Activated effector memory CD4-positive, alpha-beta T cell treated with Interleukin-2 at 50 U/mL for 16 hours (primary cell): ENCODE data around the gene RDH5.

ENCODE experiments used
- DNase-seq: peaks from one replicate; pipeline ENCODE4 v3.0.0-alpha.2; 2020

RDH5 gene, protein sequence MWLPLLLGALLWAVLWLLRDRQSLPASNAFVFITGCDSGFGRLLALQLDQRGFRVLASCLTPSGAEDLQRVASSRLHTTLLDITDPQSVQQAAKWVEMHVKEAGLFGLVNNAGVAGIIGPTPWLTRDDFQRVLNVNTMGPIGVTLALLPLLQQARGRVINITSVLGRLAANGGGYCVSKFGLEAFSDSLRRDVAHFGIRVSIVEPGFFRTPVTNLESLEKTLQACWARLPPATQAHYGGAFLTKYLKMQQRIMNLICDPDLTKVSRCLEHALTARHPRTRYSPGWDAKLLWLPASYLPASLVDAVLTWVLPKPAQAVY

DNA sequence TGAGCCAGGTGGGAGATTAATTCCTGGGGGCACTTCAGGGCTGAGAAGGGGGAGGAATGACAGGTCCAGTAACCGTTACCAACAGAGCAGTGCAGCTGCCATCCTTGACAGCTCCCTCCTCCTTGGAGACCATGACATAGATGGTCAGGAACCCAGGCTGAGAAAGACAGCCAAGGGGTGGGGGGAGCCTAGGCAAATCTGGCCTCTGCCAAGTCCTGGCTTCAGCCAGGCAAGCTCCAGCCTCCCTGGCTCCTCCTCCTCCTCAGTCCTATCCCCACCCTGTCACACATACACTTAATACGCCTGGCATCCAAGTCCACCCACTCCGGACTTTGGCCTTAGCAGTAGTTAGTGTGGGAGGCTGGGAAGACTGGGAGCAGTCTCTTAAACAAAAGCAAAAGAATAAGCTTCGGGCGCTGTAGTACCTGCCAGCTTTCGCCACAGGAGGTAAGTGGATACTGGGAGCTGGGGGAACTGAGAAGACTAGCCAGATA is at the start of gene RDH5:
RDH5 (plus strand) TSS at position 323 of the 494 bp plus-strand sequence. CDS start 792 bp downstream, outside the sequence.
- no peak for DNase-seq

DNA sequence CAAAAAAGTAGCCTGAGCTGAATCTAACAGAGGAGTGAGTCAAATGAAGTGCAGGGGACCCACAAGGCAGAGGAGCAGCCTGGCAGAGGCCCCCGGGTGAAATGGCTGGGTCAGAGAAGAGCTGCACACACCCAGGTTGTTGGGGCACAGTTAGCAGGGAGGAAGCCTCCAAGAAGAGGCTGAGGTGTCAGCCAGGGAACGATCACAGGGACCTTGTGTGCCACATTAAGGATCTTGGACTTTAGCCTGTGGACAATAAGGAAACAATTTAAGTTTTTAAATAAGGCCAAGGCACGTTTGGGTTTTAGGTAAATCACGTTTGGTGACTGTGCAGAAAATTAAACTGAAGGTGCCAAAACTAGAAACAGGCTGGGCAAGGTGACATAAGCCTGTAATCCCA is 48.4 kb upstream of the RDH5 start:
- no peak for DNase-seq

DNA sequence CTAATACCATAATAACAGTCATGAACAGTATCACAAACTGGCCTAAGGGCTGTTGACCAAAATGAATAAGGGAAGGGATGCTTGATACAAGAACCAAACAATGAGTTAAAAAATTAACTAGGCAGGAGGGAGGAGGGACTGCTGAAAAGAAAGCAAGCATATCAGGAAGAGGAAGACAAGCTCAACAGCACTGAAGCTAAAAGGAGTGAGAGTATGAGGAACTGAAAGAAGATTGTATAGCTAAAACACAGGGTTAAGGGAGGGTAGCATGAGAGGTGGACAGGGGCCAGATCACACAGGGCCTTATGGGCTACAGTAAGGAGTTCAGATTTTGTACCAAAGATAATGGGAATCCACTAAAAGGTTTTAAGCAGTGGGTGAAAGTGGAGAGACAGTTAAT is 46.6 kb upstream of the RDH5 start:
- no peak for DNase-seq

DNA sequence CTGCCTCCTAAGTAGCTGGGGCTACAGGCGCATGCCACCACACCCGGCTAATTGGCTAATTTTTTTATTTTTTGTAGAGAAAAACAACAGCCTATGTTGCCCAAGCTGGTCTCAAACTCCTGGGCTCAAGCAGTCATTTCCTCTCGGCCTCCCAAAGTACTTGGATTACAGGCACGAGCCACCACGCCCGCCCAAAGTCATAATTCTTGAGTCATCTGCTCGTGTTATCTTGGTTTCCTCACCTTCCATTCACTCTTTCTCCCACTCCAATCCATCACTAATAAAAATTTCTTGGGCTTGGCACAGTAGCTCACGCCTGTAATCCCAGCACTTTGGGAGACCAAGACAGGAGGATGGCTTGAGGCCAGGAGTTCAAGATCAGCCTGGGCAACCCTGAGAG is 44.5 kb upstream of the RDH5 start:
- DNase-seq = no peak

DNA sequence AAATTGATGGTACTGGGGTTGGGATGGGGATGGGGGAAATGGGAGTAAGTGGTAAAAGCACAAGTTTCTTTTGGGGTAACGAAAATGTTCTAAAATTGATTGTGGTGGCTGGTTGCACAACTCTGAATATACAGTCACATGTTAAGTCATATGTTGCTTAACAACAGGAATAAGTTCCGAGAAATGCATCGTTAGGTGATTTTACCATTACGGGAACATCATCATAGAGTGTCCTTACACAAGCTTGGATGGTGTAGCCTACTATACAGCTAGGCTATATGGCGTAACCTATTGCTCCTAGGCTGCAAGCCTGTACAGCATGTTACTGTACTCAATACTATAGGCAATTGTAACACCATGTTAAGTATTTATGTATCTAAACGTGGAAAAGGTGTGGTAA is 43.5 kb upstream of the RDH5 start:
- DNase-seq = no peak

DNA sequence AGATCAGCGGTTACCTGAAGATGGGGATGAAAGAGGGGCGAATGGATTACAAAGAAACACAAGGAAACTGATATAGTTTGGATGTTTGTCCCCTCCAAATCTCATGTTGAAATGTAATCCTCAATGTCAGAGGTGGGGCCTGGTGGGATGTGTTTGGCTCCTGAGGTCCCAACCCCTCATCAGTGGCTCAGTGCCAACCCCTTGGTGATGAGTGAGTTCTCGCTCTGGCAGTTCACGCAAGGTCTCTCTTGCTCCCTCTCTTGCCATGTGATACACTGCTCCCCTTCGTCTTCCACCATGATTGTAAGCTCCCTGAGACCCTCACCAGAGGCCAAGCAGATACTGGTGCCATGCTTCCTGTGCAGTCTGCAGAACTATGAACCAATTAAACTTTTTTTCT is 40.5 kb upstream of the RDH5 start:
- DNase-seq = no peak

DNA sequence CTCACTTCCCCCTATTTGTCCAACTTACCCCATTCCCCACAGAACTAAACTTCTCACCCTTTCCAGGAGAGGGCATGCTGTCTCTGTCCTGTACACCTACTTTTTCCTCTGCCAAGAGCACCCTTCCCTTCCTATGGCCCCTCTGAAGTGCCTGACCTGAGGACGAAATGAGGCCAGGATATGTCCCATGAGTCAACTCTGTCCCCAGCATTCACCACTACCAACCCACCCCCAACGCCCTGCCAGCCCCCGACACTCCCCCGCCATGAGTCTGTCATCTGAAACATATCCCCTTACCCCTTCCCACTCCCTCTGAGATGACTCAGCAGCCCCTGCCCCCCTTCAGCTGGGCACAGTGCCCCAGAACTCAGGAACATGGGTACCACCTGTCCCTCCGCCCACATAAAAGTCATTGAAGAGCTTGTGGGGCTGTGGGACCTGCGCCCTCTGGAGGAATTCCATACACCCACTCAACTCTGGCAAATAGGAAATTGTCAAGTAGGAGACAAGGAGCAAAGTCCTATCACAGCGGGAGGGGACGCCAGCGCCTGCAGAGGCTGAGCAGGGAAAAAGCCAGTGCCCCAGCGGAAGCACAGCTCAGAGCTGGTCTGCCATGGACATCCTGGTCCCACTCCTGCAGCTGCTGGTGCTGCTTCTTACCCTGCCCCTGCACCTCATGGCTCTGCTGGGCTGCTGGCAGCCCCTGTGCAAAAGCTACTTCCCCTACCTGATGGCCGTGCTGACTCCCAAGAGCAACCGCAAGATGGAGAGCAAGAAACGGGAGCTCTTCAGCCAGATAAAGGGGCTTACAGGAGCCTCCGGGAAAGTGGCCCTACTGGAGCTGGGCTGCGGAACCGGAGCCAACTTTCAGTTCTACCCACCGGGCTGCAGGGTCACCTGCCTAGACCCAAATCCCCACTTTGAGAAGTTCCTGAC is 38.8 kb upstream of the RDH5 start:
- no peak for DNase-seq

DNA sequence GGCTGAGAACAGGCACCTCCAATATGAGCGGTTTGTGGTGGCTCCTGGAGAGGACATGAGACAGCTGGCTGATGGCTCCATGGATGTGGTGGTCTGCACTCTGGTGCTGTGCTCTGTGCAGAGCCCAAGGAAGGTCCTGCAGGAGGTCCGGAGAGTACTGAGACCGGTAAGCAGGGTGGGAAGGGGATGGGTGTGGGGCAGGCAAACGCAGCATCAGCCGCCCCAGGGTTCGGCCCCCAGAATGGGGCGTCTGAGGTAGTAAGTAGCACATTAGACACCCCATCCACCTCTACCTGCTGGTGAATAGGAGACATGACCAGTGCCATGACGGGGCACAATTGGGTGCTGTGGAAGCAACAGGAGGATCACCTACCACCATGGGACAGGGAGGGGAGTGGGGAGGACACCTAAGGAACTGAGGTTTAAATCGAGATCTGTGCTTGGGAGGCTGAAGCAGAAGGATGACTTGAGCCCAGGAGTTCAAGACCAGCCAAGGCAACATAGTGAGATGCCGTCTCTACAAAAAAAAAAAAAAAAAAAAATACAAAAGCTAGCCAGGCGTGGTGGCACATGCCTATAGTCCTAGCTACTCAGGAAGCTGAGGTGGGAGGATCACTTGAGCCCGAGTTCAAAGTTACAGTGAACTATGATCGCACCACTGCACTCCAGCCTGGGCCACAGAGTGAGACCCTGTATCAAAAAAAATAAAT is 38.0 kb upstream of the RDH5 start:
- DNase-seq = no peak

DNA sequence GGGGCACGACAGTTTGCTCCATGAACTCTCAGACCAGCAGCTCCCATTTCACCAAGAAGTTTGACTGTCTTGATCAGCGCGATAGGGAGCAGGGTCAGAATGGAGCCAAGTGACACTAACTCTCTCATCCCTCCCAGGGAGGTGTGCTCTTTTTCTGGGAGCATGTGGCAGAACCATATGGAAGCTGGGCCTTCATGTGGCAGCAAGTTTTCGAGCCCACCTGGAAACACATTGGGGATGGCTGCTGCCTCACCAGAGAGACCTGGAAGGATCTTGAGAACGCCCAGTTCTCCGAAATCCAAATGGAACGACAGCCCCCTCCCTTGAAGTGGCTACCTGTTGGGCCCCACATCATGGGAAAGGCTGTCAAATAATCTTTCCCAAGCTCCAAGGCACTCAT is 36.5 kb upstream of the RDH5 start:
- no peak for DNase-seq

DNA sequence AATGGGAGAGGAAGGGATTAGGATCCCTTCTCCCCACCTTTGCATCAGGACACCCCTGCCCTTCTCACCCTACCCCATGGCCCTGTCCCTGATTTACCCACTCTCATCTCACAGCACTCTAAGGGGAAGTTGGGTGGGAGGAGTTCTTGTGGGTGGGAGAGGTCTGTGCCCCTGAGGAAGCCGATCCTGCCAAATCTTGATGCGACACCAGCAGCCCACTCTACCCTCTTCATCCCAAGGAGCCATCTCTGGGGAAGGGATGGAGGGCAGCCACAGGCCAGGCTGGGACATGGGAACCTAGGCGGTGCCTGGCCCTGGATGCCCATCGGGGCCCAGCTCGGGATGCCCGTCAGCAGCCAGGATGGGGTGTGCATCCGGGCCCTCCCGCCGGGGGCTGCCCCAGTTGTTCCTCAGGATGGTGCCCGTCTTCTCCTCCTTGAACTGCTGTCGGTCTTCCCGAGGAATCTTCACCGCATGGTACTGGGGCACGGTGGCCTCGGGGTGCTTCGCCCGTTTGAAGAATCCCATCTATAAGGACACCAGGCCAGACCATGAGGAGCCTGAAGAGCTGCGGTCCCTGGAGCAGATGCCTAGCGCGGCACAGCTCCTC is 35.3 kb upstream of the RDH5 start:
- DNase-seq = no peak

DNA sequence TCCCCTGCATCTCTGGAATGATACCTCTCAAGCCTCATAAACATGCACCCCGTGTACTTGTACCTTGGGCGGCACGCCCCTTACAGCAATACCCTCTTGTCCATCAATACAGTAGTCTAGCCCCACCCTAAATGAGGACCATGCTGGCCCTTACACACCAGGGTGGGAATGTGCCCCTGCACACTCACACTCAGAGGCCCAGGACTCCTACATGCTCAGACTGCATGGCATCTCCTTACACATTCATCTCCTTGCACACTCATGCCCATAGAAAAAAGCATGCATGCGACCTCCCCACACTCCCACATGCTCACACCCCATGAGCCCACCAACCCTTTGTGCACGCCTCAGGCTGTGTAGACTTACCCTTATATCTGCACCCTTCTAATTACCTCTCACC is 34.5 kb upstream of the RDH5 start:
- no peak for DNase-seq

DNA sequence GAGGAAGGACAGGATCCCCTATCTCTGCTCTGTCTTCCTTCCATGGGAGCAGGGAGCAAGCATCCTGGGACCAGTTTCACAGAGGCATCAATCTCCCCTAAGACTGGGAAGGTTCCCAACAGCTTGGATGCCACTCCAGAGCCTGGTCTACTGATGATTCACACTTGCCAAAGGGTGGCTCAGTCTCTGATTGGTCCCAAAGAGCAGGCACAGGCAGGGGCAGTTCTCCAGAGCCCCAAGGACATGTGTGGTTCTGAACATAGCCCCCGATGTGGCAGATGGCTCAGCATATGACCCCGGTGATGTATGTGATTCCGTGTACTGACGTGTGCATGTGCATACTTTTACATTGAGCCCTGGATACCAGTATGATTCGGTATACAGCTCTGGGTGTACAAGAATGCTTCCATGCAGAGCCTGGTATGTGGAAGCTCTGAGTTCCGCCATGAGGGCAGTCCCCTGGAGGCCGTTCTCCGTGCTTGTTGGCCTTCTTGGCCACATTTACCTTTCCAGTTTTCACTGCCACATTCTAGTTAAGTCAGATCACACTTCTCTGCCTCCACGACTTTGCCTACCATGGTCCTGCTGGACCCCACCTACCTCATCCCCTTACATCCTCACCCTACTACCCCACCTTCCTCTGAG is 33.7 kb upstream of the RDH5 start:
- no peak for DNase-seq

DNA sequence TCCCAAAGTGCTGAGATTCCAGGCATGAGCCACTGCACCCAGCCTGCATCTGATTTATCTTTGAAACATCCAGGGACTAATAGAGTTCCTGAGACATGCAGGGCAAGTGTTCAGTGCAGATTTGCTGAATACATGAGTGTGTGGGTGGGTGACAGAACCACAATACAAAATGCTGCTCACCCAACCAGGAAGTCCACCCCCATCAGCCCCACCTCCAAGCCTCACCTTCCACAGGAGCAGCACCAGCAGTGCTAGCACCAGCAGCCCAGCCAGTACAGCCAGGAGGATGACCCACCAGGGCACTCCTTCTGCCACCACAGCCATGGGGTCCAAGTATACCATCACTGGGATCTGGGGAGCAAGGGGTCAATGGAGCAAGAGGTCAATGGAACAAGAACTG is 32.4 kb upstream of the RDH5 start:
- DNase-seq = no peak

DNA sequence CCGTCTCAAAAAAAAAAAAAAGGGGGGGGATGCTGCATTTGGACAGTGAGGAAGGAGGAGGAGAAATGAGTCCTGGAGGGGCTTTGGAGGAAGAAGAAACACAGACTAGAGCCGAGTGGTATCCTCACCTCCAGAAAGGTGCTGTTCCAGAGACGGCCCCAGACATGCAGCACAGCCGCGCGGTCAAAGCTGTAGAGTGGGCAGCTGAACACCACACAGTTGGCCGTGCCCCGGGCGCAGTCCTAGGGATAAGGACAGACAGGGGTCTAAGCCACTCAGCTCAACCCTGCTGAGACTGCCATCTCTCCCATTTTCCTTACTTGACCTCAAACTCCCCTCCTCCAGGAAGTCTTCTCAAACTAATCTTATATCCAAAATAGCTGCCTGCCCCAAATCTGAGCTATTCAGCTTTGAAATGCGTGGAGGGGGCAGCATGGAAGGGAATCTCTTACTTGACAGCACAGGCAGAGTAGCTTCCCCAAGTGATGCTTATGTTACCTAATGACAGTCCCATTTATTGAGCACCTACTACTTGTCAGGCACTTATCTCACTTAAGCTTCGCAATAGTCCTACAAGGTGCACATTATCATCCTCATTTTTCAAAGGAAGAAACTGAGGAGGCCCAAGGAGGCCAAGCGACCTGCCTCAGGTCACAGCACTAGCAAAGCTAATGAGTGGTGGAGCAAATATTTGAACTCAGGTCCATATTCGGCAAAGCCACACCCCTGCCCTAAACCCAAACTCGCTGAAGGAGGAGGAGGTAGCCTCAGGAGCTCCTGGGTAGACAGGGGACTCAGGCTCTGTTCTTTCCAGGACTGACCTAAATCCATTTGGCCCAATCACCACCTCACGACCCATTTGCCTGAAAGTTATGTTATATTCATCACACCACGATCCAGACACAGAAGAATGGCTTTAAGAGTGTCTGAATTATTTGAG is 31.2 kb upstream of the RDH5 start:
- no peak for DNase-seq

DNA sequence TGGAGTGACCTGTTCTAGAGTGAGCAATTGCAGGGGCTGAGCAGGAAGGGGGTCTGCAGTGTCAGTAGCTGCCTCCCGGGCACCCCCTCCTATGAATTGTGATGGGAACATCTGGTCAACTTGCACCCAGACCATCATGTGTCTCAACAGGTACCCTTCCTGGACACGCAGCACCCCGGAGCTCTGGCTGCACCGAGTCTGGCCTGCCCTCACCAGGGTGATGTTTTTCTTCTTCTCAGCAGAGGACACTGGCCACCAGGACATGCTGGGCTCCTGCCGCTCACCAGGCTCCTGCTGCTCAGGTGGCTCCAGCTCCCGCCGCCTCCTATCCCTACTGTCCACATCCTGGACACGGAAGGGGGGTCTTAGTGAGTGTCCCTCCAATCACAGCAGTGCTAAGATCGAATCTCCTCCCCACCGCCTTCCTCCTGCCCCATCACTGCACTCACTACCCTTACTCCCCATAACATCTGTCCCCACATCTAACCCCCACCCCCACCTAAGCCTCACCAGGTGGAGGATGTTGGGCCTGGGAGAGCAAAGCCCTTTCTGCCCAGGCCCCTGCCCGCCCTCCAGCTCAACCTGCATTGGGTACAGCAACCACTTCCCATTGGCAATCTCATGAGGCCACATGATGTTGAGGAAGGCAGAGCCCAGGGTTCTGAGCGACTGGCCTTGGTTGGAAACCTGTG is 27.4 kb upstream of the RDH5 start:
- no peak for DNase-seq

DNA sequence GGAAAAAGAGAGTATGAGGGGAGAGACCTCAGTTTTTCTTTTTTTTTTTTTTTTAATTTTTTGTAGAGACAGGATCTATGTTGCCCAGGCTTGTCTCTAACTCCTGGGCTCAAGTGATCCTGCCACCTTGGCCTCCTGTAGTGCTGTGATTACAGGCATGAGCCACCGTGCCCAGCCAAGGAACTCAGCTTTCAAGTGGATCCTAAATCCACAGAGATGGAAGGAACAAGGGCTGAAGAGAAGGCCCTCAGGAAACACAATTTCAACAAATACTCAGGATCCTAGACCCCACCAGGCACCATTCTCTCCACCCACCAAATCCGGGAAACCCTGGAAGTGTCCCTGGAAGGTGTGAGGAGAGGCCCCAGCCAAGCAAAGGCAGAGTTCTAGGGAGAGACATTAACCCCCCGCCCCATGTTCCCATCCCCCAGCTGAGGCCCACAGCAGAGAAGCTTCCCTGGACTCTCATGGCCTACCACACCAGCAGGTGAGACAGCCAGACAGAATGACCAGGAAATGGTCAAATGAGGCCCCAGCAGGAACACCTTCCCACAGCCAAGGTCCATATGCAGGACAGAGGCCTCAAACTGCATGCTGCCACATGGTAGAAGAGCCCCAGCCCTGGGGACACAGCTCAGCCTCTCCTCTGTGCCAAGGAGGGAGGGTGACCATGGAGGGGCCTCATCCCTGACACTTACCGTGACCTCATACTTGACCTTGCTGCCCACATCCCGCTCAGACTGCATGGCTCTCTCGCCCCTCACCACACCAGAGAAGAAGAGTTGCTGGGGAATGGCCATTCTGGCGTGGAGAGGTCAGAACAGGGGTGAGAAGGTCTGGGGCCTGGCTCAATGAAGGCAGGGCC is 26.6 kb upstream of the RDH5 start:
- DNase-seq = no peak

DNA sequence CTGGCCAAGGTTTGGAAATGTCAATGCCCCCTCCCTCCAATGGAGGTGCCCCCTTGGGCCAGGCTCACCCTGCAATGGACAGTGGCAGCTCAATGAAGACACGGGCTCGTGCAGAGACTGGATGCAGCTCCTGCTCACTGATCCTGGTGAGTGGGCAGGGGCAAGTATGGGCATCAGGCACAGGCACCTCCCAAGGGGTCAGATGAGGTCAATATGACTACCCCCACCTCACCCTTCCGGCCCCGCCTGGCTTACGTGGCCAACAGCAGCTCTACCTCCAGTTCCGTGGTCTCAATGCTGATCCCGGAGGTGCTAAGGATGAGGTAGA is 26.0 kb upstream of the RDH5 start:
- DNase-seq = no peak

DNA sequence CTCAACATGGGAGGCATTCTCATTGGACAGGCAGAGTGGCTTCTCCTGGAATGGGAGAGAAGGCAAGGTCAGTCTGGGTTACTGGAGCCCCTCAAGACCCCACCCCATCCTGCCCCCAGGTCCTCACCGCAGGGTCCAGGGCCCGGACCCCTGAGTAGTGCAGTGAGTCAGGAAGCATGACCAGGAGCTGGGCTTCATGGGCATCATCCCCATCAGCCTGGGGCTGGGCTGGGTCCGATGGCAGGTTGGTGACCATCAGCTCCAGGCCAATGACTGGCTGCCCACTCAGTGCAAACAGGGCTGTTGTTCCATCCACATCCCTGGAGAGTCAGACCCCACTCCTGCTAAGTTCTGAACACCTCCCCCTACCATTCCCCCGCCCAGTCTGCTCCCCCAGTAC is 25.5 kb upstream of the RDH5 start:
- no peak for DNase-seq

DNA sequence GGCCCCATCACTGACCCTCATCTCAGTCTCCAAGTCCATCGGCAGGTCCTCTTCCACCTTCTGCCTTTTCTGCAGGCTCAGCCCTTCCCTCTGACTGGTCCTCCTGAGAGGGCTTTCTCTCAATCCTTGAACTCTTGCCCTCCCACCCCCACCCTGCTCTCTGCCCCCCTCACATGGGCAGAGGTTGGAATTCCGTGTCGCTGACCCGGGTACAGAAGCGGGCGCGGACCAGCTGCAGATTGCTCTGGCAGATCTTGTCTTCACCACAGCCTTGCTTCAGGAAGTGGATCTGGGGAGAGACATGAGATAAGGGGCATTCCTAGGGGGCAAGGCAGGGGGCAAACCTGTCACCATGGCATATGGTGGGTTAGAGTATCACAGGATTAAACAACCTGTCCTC is 24.8 kb upstream of the RDH5 start:
- no peak for DNase-seq

DNA sequence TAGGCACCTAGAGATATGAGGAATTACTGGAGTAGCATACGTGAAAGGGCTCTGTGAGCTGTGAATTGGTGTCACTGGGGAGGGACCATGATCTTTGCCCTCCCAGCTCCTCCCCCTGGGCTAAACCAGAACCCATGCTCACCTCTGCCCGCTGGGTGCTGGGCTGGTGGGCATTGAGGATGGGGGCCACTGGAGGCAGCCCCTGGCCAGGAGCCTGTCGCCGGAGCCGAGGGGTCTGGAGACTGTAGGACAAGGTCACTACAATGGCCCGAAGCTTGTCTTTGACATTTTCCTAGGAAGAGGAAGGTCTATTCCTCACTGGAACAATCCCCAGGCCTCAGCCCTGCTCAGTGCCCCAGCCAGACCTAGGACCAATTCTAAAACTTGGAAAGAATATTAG is 24.1 kb upstream of the RDH5 start:
- no peak for DNase-seq
